Stimulated activated naive CD8-positive, alpha-beta T cell treated with anti-CD3 and anti-CD28 coated beads, Interleukin-15, Interleukin-2, amounts not matched to agents 100 ng/mL and 50 ng/mL, for 24 hours (primary cell): Measurements from ENCODE around the gene HCN2.
"Not testable (repeated sequence)": the region's sequence is repeated elsewhere in the genome, so short reads cannot be mapped to it uniquely, and the experiment has no call there.

Experiments used
- H3K27ac Mint-ChIP-seq: one replicate; pipeline ENCODE4 v1.8.0; 2021; ENCODE audit warnings: mild to moderate bottlenecking, mixed read lengths
- H3K27me3 Mint-ChIP-seq: one replicate; pipeline ENCODE4 v1.8.0; 2021; ENCODE audit warnings: mixed read lengths
- H3K36me3 Mint-ChIP-seq: one replicate; pipeline ENCODE4 v1.8.0; 2021; ENCODE audit warnings: low read depth, mixed read lengths
- H3K4me1 Mint-ChIP-seq: one replicate; pipeline ENCODE4 v1.8.0; 2021; ENCODE audit warnings: low read depth, mixed read lengths
- H3K4me3 Mint-ChIP-seq: one replicate; pipeline ENCODE4 v1.8.0; 2021; ENCODE audit warnings: mild to moderate bottlenecking, mixed read lengths
- H3K9me3 Mint-ChIP-seq: one replicate; pipeline ENCODE4 v1.8.0; 2021; ENCODE audit warnings: mixed read lengths

The HCN2 gene

DNA sequence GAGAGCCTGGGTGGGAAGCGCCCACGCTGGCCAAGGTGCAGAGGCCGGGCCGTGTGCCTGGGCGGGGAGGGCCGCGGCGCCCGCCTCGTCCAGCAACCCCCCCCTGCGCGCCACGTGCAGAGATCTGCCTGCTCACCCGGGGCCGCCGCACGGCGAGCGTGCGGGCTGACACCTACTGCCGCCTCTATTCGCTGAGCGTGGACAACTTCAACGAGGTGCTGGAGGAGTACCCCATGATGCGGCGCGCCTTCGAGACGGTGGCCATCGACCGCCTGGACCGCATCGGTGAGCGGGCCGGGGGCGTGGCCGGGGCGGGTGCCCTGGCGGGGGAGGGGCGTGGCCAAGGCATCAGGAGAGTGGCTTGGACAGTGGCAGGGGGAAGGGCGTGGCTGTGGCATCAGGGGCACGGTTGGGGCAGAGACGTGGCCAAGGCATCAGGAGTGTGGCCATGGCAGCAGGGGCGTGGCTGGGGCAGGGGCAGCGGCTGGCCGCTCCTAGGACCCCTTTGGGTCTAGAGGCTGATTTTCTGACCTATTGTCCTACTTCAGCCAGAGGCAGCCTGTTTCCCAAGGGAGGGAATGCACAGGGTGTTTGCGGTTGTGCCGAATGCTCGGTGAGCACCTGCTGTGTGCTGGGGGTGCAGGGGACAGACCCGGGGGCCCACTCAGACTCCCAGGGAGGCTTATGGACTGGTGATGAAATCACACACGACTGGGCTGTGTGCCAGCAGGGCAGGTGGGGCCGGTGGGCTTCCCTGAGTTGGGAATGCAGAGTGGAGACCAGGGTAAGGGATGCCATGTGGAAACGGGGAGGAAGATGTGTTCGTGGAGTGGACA, 24.3 kb downstream of the HCN2 start:
- H3K4me3 Mint-ChIP-seq = no peak overlapping the region
- H3K27me3 Mint-ChIP-seq = no peaks in the 10 kb centered on the region
- peaks cover 13% of the 10 kb centered on the region for H3K36me3 Mint-ChIP-seq

GRCh38 chr19:615619-616018, 25.9 kb downstream of the HCN2 start:
- H3K36me3 Mint-ChIP-seq = peaks cover 13% of the 10 kb centered on the region

More for the DNA sequence above, 24.3 kb downstream of the HCN2 start:
- Mint-ChIP-seq H3K4me1 (peaks cover 32% of the 10 kb centered on the region), H3K9me3 (no peaks in the 10 kb centered on the region), H3K27ac (no peak overlapping the region)

DNA sequence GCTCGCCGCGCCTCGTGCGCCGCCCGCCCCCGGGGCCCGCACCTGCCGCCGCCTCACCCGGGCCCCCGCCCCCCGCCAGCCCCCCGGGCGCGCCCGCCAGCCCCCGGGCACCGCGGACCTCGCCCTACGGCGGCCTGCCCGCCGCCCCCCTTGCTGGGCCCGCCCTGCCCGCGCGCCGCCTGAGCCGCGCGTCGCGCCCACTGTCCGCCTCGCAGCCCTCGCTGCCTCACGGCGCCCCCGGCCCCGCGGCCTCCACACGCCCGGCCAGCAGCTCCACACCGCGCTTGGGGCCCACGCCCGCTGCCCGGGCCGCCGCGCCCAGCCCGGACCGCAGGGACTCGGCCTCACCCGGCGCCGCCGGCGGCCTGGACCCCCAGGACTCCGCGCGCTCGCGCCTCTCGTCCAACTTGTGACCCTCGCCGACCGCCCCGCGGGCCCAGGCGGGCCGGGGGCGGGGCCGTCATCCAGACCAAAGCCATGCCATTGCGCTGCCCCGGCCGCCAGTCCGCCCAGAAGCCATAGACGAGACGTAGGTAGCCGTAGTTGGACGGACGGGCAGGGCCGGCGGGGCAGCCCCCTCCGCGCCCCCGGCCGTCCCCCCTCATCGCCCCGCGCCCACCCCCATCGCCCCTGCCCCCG, 26.5 kb downstream of the HCN2 start:
- Mint-ChIP-seq H3K27me3 (no peaks in the 10 kb centered on the region), H3K36me3 (peaks cover 13% of the 10 kb centered on the region), H3K4me1 (peaks cover 20% of the 10 kb centered on the region), H3K9me3 (no peaks in the 10 kb centered on the region), H3K4me3 (no peak overlapping the region), H3K27ac (no peak overlapping the region)

More at GRCh38 chr19:615619-616018, 25.9 kb downstream of the HCN2 start:
- H3K27ac Mint-ChIP-seq = peak overlapping the region; percentile 49
- H3K27me3 Mint-ChIP-seq = no peaks in the 10 kb centered on the region
- H3K9me3 Mint-ChIP-seq = no peaks in the 10 kb centered on the region
- peaks cover 26% of the 10 kb centered on the region for H3K4me1 Mint-ChIP-seq
- peak overlapping the region; percentile 37 for H3K4me3 Mint-ChIP-seq

GRCh38 chr19:616747-617526, 27.3 kb downstream of the HCN2 start:
- no peaks in the 10 kb centered on the region for H3K9me3 Mint-ChIP-seq
- H3K36me3 Mint-ChIP-seq = peaks cover 13% of the 10 kb centered on the region
- no peak overlapping the region for H3K27ac Mint-ChIP-seq
- H3K4me1 Mint-ChIP-seq = peaks cover 13% of the 10 kb centered on the region
- no peak overlapping the region for H3K4me3 Mint-ChIP-seq
- no peaks in the 10 kb centered on the region for H3K27me3 Mint-ChIP-seq

DNA sequence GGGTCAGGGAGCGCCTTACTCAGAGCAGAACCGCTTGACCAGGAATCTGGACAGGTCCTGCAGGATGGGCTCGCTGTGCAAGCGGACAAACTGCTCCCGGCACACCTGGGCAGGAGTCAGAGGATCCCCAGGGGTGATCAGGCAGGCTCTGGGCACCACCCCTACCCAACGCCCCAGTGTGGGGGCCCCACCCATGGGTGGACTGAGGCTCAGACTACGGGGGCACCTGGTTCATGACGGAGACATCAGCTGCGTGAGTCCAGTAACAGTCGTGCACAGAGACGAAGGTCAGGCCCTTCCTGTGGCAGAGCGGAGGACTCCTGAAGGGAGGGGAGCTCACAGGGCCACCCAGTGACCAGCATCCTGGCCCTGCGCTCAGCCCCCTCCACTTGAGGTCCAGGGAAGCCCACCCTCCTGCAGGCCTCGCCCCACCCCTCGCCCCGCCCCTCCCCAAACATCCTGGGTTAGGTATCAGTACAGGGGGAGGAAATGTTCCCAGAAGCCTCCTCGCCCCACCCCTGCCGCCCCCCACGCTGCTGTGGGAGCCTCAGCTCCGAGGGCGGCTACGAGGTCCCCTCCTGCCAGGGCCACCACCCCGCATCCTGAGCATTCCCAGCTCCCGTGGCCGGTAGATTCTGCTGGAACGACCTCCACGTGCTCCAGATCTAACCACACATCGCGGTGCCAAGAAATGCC, 28.0 kb downstream of the HCN2 start:
- H3K9me3 Mint-ChIP-seq = no peaks in the 10 kb centered on the region
- H3K4me1 Mint-ChIP-seq = peaks cover 8% of the 10 kb centered on the region
- H3K4me3 Mint-ChIP-seq = no peak overlapping the region
- H3K27me3 Mint-ChIP-seq = no peaks in the 10 kb centered on the region
- no peak overlapping the region for H3K27ac Mint-ChIP-seq
- peaks cover 12% of the 10 kb centered on the region for H3K36me3 Mint-ChIP-seq

- no peaks in the 10 kb centered on the region for H3K27me3 Mint-ChIP-seq
- H3K4me1 Mint-ChIP-seq = peaks cover 4% of the 10 kb centered on the region
- H3K36me3 Mint-ChIP-seq = peaks cover 7% of the 10 kb centered on the region
- no peaks in the 10 kb centered on the region for H3K9me3 Mint-ChIP-seq
- no peak overlapping the region for H3K27ac Mint-ChIP-seq
- no peak overlapping the region for H3K4me3 Mint-ChIP-seq
These were observed 28.6 kb downstream of the HCN2 start for GRCh38 chr19:618247-618619.

DNA sequence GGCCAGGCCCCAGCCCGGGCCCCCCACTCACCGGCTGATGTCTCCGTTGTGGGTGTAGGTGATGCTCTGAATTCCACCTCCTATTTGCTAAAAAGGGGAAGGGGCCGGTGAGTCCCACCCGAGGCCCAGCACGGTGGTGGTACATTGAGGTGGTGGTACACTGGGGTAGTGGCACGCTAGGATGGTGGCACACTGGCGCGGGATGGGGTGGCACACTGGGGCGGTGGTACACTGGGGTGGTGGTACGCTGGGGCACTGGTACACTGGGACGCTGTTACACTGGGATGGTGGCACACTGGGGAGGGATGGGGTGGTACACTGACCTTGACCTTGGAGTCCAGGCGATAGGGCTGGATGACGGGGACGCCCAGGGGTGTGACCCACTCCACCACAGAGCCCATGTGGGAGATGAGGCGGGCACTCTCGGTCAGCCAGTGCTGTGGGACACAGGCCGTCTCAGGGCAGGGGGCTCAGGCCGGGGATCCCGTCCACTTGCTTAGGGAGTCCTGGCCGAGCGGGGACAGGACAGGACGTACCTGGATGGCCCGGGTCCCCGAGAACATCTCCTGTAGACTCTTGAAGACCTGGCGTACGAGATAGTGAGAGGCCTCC, 29.1 kb downstream of the HCN2 start:
- Mint-ChIP-seq H3K36me3 (peaks cover 7% of the 10 kb centered on the region), H3K4me1 (peaks cover 4% of the 10 kb centered on the region), H3K9me3 (no peaks in the 10 kb centered on the region), H3K27ac (no peak overlapping the region), H3K4me3 (no peak overlapping the region), H3K27me3 (no peaks in the 10 kb centered on the region)

- Mint-ChIP-seq H3K27ac (no peak overlapping the region), H3K9me3 (no peaks in the 10 kb centered on the region), H3K4me1 (peaks cover 4% of the 10 kb centered on the region), H3K27me3 (no peaks in the 10 kb centered on the region), H3K4me3 (no peak overlapping the region), H3K36me3 (peaks cover 4% of the 10 kb centered on the region)
These were observed 29.8 kb downstream of the HCN2 start for GRCh38 chr19:619286-620002.

GRCh38 chr19:620166-620862, 30.6 kb downstream of the HCN2 start:
- Mint-ChIP-seq H3K9me3 (no peaks in the 10 kb centered on the region), H3K27ac (no peak overlapping the region), H3K4me1 (peaks cover 4% of the 10 kb centered on the region), H3K27me3 (no peaks in the 10 kb centered on the region), H3K36me3 (peaks cover 4% of the 10 kb centered on the region), H3K4me3 (no peak overlapping the region)

DNA sequence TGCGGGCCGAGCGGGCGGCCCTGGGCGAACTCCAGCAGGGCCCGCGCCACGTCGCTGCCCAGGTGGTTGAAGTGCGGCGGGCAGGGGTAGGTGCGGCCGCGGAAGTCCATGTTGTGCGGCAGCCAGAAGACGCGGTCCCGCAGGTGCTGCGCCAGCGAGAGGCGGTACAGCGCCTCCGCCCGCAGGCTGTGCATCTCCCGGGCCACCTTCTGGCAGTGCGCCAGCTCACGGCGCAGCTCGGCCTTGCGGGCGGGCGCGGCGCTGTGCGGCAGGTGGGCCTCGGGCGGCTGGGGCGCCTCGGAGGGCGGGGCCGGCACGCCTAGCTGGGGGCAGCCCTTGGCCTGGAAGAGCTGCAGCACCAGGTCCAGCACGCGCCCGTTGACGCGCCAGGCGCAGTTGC, 31.5 kb downstream of the HCN2 start:
- not testable (repeated sequence) for H3K27me3 Mint-ChIP-seq, H3K4me3 Mint-ChIP-seq, H3K4me1 Mint-ChIP-seq, H3K36me3 Mint-ChIP-seq, H3K27ac Mint-ChIP-seq, H3K9me3 Mint-ChIP-seq

- peaks cover 6% of the 10 kb centered on the region for H3K36me3 Mint-ChIP-seq
- H3K27me3 Mint-ChIP-seq = no peaks in the 10 kb centered on the region
- H3K27ac Mint-ChIP-seq = no peak overlapping the region
- H3K9me3 Mint-ChIP-seq = no peaks in the 10 kb centered on the region
- no peak overlapping the region for H3K4me3 Mint-ChIP-seq
- H3K4me1 Mint-ChIP-seq = no peaks in the 10 kb centered on the region
These were observed 32.1 kb downstream of the HCN2 start for GRCh38 chr19:621819-622218.

GRCh38 chr19:622666-623065, 33.0 kb downstream of the HCN2 start:
- no peaks in the 10 kb centered on the region for H3K9me3 Mint-ChIP-seq
- H3K36me3 Mint-ChIP-seq = peaks cover 8% of the 10 kb centered on the region
- H3K4me3 Mint-ChIP-seq = no peak overlapping the region
- H3K27me3 Mint-ChIP-seq = no peaks in the 10 kb centered on the region
- H3K4me1 Mint-ChIP-seq = no peaks in the 10 kb centered on the region
- H3K27ac Mint-ChIP-seq = no peak overlapping the region

GRCh38 chr19:623175-623916, 33.7 kb downstream of the HCN2 start:
- Mint-ChIP-seq H3K4me3 (no peak overlapping the region), H3K9me3 (no peaks in the 10 kb centered on the region), H3K27ac (no peak overlapping the region), H3K27me3 (no peaks in the 10 kb centered on the region), H3K4me1 (no peaks in the 10 kb centered on the region), H3K36me3 (peaks cover 11% of the 10 kb centered on the region)
